Femur (tissue), 1 donor: ENCODE results near the gene LILRA6.
"Not testable (repeated sequence)": the region's sequence is repeated elsewhere in the genome, so short reads cannot be mapped to it uniquely, and the experiment has no call there.

Experiments used
- DNase-seq: peaks from one replicate; pipeline ENCODE4 v3.0.0-alpha.2; 2017

LILRA6 gene

DNA sequence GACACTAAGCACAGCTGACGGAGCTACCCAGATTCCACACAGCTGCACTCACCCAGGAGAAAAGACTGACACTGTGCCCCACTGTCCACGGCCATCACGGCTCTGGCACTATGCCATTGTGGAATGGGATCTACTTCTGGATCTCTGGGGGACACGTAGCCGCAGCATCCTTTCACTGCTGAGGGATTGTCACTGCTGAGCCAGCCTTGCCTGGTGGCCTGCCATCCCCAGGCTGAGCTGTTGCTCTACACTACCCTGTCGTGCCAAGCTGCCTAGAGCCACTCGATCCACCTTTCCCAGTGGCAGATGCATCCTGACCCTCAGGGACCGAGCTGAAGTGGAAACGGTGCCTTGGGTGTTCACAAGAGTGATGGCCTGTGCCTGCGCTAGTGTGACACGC lies 19.5 kb upstream of the LILRA6 start:
- DNase-seq, result peak; percentile 6

DNA sequence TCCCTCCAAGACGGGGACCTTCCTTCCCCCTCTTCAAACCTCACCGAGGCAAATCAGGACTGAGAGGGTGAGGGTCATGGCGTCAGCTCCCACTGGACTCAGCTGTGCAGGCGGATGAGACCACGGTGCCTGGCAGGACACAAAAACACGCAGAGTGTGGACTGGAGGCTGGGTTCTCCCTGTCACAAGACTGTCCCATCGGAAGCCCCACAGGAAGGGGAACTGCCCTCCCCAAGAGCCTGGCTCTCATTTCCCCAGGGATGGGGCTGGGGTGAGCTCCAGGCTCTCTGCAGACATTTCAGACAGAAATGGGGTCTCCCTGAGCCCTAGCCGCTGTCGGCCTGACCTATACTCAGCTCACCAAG lies 14.5 kb upstream of the LILRA6 start, which contains the start of gene LILRB5:
LILRB5 (minus strand) TSS at position 158 of the 365 bp plus-strand sequence; CDS start at position 78, 80 bp downstream.
- peak; percentile 15 for DNase-seq

DNA sequence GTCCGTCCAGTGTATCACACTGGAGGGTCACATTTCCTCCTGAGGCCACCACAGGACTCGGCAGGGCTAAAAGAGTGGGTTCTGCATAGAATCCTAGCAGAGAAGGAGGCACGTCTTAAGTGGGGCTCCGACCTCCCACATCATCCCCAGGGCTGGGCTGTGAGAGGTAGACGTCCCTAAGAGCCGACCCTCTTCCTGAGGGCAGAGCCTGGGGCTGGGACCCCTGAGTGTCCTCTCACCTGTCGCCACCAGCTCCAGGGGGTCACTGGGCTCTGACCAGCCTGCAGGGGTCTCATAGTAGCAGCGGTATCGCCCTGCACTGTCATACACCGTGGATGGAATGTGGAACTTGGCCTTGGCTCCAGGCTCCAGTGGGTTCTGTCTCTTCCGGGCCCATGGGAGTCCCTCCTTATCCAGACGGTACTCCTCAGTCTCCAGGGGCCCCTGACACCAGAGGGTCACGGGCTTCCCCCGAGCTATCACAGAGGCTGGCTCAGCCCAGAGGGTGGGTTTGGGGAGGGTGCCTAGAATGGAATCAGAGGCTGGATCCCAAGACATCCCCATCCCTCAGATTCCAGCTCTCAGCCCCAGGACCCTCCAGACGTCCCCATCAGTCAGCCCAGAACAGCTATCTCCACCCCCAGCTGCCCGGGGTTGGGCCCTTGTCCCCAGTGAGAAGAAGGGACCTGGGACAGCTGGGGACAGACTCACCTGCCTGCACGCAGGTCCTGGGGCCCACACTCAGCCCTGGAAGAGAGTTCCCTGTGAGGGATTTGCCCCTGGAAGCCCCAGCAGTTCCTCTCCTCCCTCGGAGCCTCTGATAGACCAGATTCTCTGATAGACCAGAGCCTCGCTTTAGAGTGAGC lies 13.9 kb upstream of the LILRA6 start:
- peak; percentile 7 for DNase-seq

DNA sequence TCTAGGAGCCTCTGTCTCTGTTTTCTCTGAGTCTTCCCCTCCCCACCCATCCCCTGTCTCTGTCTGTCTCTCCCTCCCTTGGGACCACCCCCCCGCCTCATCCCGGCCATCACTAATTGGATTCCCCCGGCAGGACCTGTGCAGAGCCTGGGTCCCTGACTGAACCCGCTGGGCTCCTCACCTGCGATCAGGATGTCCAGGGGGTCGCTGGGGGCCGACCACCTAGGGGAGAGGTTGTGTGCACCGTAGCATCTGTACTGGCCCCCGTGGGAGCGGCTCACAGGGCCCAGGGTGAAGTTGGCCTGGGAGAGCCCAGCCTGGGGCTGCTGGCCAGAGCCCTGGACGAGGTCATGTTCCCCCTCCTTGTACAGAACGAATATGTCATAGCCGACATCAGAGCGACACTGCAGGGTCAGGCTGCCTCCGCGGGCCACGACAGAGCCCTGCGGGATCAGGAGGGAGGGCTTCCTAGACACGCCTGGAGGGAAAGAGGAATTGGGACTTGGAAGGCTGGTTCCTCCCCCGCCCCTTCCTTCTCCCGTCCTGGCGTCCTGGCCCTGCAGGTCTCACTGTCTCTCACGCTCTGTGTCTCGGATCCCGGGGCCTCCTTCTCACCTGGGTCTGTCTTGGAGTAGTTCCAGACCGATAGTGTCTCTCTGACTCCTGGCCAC lies 12.7 kb upstream of the LILRA6 start:
- DNase-seq, result peak; percentile 12

DNA sequence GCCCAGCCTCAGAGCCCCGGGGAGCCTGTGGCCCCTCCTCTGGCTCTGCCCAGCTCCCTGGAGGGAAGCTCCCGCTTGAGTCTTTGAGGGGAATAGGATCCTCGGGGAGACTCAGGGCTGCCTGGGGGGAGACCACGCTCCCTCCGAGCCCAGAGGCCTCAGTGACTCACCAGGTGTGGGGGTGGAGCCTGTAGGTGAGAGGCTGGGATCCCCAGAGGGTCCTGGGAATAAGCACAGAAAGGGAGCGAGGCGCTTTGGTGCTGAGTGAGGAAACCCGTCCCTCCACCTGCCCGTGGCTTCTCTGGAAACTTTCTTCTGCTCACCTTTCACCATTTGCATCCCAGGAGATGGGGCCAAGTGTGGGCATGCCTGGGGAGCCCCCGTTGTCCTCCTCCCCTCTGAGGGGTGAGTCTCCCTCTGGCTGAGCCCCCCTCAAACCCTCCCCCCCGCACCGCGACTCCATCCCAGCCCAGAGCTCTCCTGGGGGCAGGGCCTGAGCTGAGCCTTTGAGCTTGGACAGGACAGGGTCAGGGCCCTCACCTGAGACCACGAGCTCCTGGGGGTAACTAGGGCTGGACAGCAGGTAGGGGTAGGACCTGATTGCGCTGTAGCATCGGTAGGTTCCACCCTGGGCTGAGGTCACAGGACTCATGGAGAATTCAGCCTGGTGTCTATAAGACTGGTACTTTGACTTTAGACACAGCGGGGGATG lies 11.8 kb upstream of the LILRA6 start:
- DNase-seq, result peak; percentile 12

DNA sequence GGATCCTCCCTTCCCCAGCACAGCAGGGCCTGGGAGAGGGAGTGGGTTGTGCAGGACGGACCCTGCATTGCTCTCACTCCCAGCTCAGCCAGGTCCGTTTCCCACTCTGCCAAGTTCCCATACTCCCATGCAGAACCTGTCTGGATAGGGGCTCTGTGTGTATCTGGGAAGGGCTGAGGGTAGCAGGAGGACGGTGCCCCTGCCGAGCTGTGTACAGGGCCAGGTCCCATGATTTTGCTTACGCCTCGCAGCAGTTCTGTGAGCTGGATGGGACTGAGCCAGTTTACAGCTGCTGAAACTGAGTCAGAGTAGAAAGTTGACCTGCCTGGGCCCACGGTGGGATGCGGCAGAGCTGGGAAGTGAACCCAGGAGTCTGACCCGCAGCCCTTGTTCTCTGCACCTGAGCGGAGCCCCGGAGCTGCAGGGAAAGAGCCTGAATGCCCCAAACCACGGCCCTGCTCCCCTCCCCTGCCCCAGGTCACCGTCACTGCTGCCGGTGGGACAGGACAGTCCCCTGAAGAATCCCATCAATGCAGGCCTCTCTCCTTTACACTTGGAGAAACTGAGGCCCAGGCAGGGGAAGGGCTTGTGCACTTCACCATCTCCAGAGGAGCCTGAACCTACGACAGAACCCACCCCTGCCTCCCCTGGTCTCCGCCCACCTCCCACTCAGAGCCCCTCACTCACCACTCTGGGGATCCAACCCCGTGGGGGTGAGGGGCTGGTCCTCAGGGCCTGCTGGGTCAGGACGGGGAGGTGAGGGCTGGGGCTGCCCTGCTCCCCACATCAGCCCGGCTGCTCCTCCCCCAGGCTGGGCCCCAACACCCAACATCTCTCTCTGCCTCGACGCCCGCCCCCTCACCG lies 11.0 kb upstream of the LILRA6 start:
- peak; percentile 6 for DNase-seq

DNA sequence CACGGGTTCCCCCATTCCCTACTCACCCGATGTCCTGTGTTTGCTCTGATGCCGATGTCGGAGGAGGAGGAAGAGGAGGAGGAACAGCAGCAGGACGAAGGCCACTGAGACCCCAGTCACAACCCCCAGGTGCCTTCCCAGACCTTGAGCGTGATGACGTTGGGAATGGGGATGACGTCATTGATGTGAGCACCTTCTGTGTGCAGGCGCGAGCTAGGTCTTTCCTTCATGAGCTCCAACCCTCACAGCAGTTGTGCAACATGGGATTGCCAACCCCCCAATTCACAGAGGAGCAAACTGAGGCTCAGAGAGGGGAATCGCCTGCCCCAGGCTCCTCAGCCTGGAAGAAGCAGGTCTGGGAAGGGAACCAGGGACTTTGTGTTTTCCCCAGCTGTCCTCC lies 10.3 kb upstream of the LILRA6 start:
- DNase-seq, result peak; percentile 1

DNA sequence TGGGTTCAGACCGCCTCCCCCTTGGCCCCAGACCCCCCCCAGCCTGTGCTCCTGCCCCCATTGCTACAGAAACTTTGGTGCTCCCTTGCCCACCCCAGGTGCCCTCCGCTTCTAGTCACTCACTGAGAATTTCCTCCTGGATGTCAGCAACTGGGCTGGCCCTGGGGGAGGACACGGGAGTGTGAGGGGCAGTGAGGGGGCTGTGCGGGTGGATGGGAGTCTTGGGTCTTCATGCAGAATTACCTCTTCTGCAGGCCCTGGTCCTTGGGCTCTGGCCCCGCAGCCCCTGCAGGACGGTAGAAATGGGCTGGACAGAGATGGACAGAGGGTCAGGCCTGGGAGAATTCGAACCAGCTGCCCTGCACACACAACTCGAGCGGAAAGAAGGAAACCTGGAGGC lies 9.7 kb upstream of the LILRA6 start:
- no peak for DNase-seq

DNA sequence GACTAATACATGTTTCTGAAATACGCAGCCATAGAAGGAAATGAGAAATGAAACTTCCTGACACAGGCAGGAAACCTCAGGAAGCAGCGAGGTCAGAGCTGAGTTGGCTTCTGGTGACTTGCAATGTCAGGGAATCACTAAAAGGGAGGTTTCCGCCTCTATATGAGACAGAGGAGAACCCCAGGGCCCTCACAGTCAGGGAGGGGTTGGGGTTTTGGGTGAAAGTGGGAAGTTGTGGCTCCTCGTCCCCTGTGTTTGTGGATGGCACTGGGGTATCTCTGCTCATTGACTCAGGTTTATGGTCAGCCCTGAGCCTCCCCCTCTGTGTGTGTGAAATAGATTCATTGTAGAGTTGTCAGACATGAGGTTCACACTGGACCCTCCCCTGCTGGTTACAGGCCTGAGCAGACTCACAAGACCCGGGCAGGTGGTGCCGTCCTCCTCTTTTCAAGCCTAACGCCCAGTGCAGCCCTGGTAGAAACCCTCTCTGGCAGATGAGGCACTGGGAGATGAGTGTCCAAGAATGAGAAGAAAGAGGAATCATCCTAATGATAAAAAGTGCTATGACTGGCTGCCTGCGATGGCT lies 5.5 kb upstream of the LILRA6 start:
- DNase-seq, result peak; percentile 45

DNA sequence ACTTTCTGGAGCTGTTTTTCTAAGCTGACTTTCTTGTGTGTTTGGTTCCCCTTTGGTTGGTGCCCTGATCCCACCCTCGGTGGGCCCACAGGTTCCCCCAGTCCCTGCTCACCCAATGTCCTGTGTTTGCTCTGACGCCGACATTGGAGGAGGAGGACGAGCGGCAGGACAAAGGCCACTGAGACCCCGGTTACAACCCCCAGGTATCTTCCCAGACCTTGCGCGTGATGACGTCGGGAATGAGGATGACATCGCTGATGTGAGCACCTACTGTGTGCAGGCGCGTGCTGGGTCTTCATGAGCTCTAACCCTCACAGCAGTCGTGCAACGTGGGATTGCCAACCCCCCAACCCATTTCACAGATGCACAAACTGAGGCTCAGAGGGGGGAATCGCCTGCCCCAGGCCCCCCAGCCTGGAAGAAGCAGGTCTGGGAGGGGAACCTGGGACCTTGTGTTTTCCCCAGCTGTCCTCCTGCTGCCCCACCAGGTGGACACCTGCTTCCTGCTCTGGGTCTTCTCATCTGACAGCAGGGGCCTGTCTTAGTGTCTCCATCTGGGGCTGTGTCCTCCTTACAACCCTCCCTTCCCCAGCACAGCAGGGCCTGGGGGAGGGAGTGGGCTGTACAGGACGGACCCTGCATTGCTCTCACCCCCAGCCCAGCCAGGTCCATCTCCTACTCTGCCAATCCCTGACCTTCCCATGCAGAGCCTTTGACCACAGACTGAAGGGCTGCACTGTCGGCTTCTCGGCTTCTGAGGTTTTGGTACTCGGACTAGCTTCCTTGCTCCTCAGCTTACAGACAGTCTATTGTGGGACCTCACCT lies 4.7 kb upstream of the LILRA6 start:
- no peak for DNase-seq

DNA sequence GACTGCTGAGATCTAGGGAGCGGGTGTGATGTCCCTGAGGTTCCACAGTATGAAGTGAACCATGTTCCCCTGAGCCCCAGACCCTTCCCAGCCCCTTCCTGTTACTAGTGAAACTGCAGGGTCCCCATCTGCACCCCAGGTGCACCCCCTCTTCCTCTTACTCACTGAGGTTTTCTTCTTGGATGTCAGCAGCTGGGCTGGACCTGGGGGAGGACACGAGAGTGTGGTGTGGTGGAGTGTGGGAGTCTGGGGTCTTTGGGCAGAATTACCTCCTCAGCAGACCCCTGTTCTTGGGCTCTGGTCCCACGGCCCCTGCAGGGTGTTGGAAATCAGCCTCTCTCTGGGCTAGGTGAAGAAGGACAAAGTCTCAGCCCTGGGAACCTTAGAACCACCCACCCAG lies 3.3 kb upstream of the LILRA6 start:
- DNase-seq, result no peak

DNA sequence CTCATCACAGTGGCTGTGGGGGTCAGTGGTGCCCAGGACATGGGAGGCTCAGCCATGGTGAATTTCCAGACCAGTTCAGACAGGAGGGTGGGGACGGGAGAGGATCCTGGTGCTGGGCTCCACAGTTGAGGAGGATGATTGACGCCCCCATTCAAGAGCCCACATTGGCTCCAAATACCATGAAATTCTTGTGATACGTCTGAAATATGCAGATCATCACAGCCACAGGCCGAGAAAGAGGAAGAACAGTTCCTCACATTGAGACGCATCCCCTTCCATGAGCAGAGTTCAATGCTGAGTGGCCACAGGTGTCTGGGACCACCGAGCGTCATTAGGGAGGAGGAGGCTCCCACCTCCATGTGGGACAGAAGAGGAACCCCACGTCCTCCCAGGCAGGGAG lies 1.2 kb upstream of the LILRA6 start:
- DNase-seq, result not testable (repeated sequence)

DNA sequence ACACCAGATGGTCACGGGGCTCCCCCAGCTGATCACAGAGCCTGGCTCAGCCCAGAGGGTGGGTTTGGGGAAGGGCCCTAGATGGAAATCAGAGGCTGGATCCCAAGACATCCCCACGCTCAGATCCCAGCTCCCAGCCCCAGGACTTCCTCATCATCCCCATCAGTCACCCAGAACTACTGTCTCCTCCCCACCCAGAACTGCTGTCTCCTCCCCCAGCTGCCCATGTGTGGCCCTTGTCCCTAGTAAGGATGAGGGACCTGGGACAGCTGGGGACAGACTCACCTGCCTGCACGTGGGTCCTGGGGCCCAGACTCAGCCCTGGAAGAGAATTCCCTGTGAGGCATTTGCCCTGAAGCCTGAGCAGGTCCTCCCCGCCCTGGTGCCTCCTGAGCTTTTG lies 356 bp downstream of the LILRA6 start:
- not testable (repeated sequence) for DNase-seq

DNA sequence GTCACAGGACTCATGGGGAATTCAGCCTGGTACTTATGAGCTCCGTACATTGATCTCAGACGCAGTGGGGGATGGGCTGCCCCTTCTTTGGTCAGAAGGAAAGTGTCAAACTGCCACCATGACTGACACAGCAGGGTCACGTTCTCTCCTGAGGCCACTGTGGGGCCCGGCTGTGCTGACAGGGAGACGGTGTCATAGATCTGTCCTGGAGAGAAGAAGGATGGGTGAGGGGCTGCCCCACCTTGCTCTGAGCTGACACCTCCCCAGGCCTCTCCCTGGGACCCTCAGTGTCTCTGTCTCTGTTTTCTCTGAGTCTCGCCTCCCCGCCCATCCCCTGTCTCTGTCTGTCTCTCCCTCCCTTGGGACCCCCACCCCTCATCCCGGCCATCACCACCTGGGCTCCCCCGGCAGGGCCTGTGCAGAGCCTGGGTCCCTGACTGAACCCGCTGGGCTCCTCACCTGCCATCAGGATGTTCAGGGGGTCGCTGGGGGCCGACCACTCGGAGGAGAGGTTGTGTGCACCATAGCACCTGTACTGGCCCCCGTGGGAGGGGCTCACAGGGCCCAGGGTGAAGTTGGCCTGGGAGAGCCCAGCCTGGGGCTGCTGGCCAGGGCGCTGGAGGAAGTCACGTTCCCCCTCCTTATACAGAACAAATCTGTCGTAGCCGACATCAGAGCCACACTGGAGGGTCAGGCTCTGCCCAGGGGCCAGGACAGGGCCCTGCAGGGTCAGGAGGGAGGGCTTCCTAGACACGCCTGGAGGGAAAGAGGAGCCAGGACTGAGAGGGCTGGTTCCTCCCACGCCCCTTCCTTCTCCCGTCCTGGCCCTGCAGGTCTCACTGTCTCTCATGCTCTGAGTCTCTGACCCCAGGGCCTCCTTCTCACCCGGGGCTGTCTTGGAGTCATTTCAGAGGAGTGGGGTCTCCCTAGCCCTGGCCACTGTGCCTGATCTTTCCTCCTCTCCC lies 1.9 kb downstream of the LILRA6 start:
- not testable (repeated sequence) for DNase-seq

DNA sequence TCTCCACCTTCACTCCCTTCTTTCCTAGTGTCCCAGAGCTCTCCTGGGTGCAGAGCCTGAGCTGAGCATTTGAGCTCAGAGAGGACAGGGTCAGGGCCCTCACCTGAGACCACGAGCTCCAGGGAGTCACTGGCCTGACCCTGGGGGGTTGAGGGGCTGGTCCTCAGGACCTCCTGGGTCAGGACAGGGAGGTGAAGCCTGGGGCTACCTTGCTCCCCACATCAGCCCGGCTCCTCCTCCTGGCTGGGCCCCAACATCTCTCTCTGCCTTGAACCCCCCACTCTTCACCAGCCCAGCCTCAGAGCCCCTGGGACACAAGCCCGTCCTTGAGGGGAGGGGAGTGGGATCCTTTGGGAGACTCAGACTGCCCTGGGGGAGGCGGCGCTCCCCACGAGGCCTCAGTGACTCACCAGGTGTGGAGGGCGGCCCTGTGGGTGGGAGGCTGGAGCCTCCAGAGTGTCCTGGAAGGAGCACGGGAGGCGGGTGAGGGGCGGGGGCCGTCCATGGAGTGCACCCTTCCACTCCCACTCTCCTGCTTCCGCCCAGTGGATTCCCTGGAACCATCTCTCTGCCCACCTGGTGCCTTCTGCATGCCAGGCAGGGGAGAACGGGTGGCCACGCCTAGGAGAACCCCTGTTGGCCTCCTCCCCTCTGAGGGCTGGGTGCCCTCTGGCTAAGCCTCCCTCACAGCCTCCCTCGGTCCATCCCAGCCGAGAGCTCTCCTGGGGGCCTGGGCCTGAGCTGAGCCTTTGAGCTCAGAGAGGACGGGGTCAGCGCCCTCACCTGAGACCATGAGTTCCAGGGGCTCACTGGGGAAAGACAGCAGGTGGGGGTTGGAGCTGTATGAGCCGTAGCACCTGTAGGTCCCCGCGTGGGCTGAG lies 2.9 kb downstream of the LILRA6 start:
- not testable (repeated sequence) for DNase-seq

DNA sequence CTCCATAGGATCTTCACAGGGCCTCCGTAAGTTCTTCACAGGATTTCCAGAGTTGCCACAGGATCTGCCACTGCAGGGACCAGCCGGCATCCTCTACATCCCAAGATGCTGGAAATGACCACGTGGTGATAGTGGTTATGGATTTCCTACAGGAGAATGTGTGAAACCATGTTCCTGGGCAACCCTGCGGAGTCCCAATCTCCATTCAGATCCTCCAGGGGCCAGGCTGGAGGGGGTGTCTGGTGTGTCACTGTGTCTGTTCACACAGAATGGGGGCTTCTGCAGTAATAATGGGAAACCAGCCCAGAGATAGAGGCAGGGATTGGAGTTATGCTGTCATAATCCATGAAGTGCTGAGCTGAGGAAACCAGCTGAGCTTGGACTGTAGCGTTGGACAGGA lies 8.6 kb downstream of the LILRA6 start:
- no peak for DNase-seq

DNA sequence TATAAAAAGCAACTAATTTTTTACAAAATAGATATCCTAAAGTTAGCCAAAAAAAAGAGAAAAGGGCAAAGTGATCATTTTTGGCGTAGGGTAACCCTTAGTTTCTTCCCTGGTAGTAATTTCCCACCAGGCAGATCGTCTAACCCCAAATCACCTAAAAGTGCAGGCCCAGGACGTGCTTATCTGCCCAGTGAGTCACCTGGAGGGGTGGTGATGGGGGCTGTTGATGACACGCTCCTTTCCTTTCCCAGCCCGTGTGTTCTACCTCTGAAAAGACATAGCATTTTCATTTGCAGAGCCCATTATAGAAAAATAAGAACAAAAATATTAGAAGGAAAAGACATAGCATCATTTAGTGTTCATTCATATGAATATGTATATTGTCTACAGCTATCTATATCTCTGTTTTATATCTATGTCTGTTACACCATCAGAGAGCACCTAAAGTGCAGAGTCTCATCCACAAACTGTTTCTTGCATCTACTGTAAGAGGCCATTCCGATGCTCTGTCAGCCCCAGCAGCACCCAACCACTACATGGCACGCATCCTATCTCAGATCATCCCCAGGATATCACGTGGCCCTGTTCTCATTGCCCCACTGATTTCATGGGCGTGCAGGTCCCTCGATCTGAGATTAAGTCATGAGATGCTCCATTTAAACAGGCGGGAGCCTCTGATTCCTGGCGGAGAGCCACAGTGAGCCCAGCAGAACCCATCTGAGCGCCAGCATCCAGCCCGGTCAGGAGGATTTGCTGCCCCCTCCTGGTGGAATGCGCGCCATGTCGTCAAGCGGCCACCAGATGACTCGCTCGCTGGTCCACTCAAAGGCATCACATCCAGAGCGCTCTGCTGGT lies 11.3 kb downstream of the LILRA6 start:
- DNase-seq, result peak; percentile 87

DNA sequence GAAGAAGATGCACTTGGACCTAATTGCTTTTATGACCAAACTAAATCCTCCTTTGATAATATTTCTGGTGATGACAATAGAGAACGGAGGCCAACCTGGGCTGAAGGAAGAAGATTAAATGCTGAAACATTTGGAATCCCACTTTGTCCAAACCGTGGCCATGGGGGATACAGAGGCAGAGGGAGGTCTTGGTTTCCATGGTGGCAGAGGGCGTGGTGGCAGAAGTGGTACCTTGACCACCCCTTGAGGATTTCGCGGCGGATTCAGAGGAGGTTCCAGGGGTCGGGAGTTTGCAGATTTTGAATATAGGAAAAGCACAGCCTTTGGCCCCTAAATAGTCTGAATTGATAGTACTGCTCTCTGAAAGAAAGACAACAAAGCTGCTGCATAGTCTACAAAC lies 12.6 kb downstream of the LILRA6 start:
- no peak for DNase-seq
